HG03565 (cell line): ENCODE data around the gene HELZ.

Experiments
- ATAC-seq: cut with Tn5 transposase; IDR thresholded peaks from one replicate; pipeline ENCODE4 v1.9.1; 2021; ENCODE audit warnings: mild to moderate bottlenecking, moderate library complexity; ENCODE audit not compliant: unreplicated experiment

Gene HELZ

GRCh38 chr17:67035131-67036083 lies 209.6 kb downstream of the HELZ start:
- peak; percentile 63 for ATAC-seq

GRCh38 chr17:67033613-67034012 lies 211.4 kb downstream of the HELZ start:
- no peak for ATAC-seq

GRCh38 chr17:67032985-67033384 lies 212.0 kb downstream of the HELZ start:
- no peak for ATAC-seq

- ATAC-seq, result no peak
Measured at GRCh38 chr17:67032382-67032781, 212.6 kb downstream of the HELZ start.

GRCh38 chr17:67030641-67031040 lies 214.4 kb downstream of the HELZ start:
- ATAC-seq, result no peak

GRCh38 chr17:67027031-67027628 lies 217.9 kb downstream of the HELZ start:
- ATAC-seq, result no peak

GRCh38 chr17:67026341-67026740 lies 218.7 kb downstream of the HELZ start:
- no peak for ATAC-seq

- ATAC-seq, result no peak
Measured at GRCh38 chr17:67025216-67025792, 219.7 kb downstream of the HELZ start.

- ATAC-seq, result no peak
Measured at GRCh38 chr17:67024736-67025135, 220.3 kb downstream of the HELZ start.

- no peak for ATAC-seq
Measured at GRCh38 chr17:67022451-67022810, 222.6 kb downstream of the HELZ start.

- ATAC-seq, result no peak
Measured at GRCh38 chr17:67021743-67022450, 223.1 kb downstream of the HELZ start.

- no peak for ATAC-seq
Measured at GRCh38 chr17:67021196-67021595, 223.8 kb downstream of the HELZ start.
